AG09319 (cell line): Measurements from ENCODE around the gene DDN.

Experiments
- DNase-seq: peaks from one replicate; pipeline ENCODE4 v3.0.0-alpha.2; 2010; ENCODE audit warnings: low read depth; ENCODE audit errors: extremely low read depth
- CTCF ChIP-seq: IDR thresholded peaks from 2 replicates; pipeline ENCODE4 v1.5.1; 2011; ENCODE audit warnings: low read depth, mild to moderate bottlenecking, inconsistent platforms, low read length, moderate library complexity

Gene DDN

DNA sequence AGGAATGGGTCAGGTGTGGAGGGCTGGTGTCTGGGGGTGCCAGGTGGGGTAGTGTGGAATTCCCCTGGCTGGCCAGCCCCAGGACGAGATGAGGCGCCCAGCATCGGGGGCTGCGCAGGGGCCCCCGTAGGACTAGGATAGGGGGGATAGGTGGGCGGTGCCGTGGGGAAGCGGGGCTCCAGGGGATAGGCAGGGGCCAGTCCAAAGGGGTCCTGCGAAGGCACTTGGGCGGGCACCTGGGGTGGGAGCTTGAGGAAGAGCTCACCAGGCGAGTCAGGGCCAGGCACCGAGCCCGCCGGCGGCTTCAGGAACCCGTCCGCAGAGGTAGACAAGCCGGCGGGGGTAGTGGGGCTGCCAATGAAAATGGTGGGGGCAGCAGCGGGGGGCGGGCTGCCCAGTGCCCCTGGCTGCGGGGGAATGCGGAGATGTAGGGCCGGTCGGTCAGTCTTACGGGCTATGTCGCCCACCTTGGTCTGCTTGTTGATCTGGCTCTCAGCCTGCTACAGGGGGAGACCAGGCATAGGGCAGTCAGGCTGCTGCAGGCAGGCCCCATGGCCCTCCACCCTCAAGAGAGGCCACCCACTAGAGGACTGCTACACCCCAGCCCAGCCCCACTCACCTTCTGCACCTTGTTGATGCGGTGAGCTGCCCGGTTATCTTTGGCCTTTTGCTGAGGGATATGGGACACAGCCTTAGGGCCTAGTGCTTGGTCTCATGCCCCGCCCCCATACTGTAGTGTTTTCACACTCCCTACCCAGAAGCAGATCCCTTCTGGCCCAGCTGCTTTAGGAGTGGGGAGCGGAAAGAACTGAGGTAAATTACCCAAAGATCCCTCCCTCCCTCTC lies 42.1 kb upstream of the DDN start:
- no peak for TF ChIP-seq CTCF

DNA sequence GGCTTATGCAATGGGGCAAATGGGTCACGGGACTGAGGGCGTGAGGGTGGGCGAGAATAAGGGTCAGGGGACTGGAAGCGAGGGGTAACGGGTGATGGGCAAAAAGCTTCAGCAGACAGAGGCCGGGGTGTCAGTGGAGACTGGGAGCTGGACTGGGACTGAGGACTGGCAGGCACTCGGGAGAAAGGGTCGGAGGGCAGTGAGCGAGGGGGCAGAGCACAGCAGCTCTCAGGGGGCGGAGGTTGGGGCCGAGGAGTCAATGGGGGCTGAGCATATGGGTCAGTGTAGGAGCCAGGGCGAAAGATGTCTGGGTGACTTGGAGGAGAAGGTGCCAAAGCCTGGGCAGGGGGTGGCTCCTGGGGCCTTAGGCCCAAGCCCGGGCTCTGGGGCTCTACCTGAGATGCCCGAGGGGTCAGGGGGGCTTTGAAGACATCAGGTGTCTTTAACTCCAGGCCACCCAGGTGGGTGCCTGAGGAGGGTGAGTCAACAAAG lies 41.2 kb upstream of the DDN start:
- DNase-seq: no peak
- no peak for TF ChIP-seq CTCF

More for the DNA sequence above, 42.1 kb upstream of the DDN start:
- no peak for DNase-seq

DNA sequence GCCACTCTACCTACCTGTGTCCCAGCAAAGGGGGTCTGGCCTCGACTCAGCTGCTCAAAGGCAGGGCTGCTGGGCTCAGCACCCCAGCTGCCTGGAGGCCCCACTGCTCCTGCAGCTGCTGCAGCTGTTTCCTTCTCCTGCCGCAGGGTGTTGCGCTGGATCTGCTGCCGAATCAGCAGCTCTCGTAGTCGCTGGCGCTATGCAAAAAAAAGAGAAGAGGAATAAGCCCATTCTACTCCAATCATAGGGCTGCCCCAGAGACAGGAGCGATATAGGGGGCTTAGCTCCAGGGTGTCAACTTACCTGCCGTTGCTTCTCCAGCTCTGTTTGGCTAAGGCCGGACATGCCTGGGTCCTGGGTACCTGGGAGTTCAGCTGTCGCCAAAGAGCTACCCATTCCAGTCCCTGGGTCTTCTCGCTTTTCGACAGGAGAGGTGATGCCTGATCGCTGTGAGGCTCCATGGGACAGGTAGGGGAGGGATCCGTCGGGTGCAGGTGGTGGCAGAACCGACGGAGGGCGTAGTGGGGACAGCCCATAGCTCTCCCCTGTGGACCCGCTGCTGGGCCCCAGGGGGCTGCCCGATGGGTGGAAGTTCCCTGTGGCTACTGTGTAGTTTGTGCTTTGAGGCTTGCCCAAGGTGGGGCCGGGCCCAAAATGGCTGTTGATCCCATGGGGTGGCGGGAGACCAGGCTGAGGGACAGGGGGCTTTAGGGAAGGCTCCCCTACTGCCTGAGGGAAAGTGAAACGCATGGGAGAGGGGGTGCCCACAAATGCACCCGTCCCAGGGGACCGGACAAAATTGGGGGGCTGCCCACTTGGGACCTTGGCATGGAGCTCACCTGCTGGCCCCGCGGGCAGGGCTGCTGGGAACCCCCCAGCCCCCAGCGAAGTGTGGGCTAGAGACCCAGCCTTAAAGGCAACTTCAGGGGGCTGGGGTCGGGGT lies 40.5 kb upstream of the DDN start:
- no peak for DNase-seq
- no peak for TF ChIP-seq CTCF

DNA sequence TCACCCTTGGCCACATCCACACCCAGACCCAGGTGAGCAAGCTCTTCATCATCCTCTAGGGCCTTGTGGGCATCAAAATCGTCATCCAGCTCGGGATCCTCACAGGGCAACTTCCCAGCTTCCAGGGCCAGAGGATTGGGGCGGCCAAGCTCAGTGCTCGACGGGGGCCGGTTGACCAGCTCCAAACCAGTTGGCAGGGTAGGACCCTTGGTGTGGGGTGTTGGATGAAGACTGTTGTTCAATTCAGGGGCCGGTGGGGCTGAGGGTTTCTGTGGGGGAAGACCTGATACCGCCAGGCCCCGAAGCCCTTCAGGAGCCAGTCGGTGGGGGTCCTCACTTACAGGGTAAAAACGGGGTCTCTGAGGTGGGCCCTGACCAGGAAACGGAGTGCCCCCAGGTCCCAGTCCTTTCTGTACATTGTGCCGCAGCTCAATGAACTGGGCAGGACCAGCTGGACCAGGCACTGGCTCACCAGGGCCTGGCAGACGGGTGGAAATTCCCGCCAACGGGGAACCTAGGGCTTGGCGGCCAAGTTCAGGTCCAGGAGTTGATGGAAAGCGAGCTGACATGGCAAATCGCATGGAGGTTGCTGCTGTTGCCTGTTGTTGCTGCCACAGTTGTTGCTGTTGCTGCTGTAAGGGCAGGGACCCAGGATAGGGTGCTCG lies 39.2 kb upstream of the DDN start:
- DNase-seq: no peak
- TF ChIP-seq CTCF: no peak

GRCh38 chr12:49037947-49038237 lies 38.7 kb upstream of the DDN start:
- no peak for DNase-seq
- TF ChIP-seq CTCF: no peak

- no peak for DNase-seq
- no peak for TF ChIP-seq CTCF
Measured at GRCh38 chr12:49037111-49037946, 38.2 kb upstream of the DDN start.
